ENCODE measurements around the gene RBM15.

DNA sequence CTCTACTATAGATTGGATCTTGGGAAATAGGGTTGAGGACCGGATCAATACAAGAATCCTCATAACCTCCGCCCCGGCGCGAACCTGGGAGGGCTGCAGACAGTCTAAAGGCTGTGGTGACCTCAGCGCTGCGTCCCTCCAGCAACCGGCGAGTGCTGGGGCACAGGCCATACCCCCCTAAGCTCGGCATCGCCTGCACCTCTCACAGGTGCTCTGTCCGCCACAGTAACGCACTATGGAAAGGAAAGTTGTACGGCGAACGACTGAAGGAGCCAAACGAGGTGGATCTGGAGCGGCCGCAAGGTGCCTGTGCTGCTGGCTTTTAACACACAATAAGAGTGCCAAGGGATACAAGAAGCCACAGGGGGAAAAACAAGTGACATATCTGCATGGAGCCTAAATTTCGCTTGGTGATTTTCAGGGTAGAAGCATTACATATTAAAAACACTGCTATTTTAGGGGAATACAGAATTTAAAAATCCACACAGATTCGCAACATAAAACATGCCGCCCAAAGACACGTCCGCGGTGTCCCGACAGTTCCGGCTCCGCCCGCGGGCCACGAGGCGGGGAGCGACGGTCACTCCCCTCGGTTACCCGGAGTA is 1.4 kb upstream of the RBM15 start:
- TF ChIP-seq POLR2AphosphoS5 (IDR thresholded peaks at IDR 0.05; ENCODE audit: low read depth) (peak; percentile 20; the same call in 1 of the 2 replicates), JUNB (IDR thresholded peaks at IDR 0.05; ENCODE audit: unreplicated experiment) (no peak), EZH2phosphoT487 (IDR thresholded peaks at IDR 0.05; ENCODE audit: unreplicated experiment) (no peak), STAT1 (IDR thresholded peaks at IDR 0.05; ENCODE audit: unreplicated experiment) (no peak), EZH2 (IDR thresholded peaks at IDR 0.05; ENCODE audit: low read depth, unreplicated experiment) (no peak)
- TF ChIP-seq, protein P1, sequence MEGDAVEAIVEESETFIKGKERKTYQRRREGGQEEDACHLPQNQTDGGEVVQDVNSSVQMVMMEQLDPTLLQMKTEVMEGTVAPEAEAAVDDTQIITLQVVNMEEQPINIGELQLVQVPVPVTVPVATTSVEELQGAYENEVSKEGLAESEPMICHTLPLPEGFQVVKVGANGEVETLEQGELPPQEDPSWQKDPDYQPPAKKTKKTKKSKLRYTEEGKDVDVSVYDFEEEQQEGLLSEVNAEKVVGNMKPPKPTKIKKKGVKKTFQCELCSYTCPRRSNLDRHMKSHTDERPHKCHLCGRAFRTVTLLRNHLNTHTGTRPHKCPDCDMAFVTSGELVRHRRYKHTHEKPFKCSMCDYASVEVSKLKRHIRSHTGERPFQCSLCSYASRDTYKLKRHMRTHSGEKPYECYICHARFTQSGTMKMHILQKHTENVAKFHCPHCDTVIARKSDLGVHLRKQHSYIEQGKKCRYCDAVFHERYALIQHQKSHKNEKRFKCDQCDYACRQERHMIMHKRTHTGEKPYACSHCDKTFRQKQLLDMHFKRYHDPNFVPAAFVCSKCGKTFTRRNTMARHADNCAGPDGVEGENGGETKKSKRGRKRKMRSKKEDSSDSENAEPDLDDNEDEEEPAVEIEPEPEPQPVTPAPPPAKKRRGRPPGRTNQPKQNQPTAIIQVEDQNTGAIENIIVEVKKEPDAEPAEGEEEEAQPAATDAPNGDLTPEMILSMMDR (conservative IDR thresholded peaks at IDR 0.05; ENCODE audit: low read depth in 2 of 2): no peak
